ENCODE results near the gene KCNK2. TPM values are rescaled to one million over a fixed set of nuclear protein-coding genes. Genes with fewer than 3 reads are reported as not detected.

Gene KCNK2
- total and polyA plus RNA-seq, 2 experiments from 2014 or later = 0.07 to 0.24 TPM

DNA sequence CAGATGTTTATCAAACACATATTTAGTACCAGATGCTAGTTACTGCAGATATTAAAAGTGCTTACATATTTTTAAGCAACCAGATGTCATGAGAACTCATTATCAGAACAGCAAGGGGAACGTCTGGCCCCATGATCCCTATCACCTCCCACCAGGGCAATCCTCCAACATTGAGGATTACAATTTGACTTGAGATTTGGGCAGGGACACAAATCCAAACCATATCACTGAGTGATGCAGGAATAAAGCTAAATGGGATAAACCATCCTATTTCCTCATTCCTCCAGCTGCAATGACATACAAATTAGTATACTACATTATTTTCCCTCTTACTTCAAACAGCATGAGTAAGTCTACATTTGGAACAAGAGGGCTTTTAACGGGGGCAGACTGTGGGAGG, 3.1 kb upstream of the KCNK2 start:
- Mint-ChIP-seq H3K4me1 (peaks cover 9% of the 10 kb centered on the region), H3K9me3 (no peaks in the 10 kb centered on the region), H3K36me3 (ENCODE audit: low read depth) (no peaks in the 10 kb centered on the region), H3K4me3 (no peak overlapping the region), H3K27me3 (ENCODE audit: insufficient read depth, low read depth, poor library complexity) (peaks cover 51% of the 10 kb centered on the region), H3K27ac (no peak overlapping the region)
- Histone ChIP-seq H4K20me1 (replicated peaks; ENCODE audit: insufficient read depth) (0 out of 2 replicates have a peak, but pooled peaks cover 4% of the 10 kb centered on the region), H3K9me2 (ENCODE audit: insufficient read depth) (no peaks in the 10 kb centered on the region), H3K79me2 (replicated peaks; ENCODE audit: insufficient read depth) (no peaks in the 10 kb centered on the region), H3K4me2 (no peak overlapping the region), H3F3A (replicated peaks; ENCODE audit: low read depth) (no peaks in the 10 kb centered on the region), H3K27me3 (ENCODE audit: insufficient read depth) (peaks cover 68% of the 10 kb centered on the region), H3K36me3 (ENCODE audit: insufficient read depth) (no peaks in the 10 kb centered on the region), H2AFZ (no peak overlapping the region), H3K27ac (ENCODE audit: low read depth) (no peak overlapping the region), H3K4me3 (no peak overlapping the region), H3K4me1 (ENCODE audit: insufficient read depth) (peaks cover 3% of the 10 kb centered on the region; the same call in 1 of the 2 replicates)
- ATAC-seq (no peak), DNase-seq (ENCODE audit: low spot score) (no peak)
- TF ChIP-seq ZNF114 (CRISPR knock-in tag; IDR thresholded peaks at IDR 0.05) = no peak
- TF ChIP-seq, protein P1, sequence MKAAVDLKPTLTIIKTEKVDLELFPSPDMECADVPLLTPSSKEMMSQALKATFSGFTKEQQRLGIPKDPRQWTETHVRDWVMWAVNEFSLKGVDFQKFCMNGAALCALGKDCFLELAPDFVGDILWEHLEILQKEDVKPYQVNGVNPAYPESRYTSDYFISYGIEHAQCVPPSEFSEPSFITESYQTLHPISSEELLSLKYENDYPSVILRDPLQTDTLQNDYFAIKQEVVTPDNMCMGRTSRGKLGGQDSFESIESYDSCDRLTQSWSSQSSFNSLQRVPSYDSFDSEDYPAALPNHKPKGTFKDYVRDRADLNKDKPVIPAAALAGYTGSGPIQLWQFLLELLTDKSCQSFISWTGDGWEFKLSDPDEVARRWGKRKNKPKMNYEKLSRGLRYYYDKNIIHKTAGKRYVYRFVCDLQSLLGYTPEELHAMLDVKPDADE (IDR thresholded peaks at IDR 0.05) = no peak
- no peak for TF ChIP-seq JUNB (IDR thresholded peaks at IDR 0.05; ENCODE audit: unreplicated experiment)
- TF ChIP-seq, protein P2, sequence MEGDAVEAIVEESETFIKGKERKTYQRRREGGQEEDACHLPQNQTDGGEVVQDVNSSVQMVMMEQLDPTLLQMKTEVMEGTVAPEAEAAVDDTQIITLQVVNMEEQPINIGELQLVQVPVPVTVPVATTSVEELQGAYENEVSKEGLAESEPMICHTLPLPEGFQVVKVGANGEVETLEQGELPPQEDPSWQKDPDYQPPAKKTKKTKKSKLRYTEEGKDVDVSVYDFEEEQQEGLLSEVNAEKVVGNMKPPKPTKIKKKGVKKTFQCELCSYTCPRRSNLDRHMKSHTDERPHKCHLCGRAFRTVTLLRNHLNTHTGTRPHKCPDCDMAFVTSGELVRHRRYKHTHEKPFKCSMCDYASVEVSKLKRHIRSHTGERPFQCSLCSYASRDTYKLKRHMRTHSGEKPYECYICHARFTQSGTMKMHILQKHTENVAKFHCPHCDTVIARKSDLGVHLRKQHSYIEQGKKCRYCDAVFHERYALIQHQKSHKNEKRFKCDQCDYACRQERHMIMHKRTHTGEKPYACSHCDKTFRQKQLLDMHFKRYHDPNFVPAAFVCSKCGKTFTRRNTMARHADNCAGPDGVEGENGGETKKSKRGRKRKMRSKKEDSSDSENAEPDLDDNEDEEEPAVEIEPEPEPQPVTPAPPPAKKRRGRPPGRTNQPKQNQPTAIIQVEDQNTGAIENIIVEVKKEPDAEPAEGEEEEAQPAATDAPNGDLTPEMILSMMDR (conservative IDR thresholded peaks at IDR 0.05; ENCODE audit: low read depth in 2 of 2) = no peak
- TF ChIP-seq EZH2phosphoT487 (IDR thresholded peaks at IDR 0.05; ENCODE audit: unreplicated experiment) = no peak
- no peak for TF ChIP-seq NANOG (IDR thresholded peaks at IDR 0.05; ENCODE audit: borderline replicate concordance)
- TF ChIP-seq, protein P3, sequence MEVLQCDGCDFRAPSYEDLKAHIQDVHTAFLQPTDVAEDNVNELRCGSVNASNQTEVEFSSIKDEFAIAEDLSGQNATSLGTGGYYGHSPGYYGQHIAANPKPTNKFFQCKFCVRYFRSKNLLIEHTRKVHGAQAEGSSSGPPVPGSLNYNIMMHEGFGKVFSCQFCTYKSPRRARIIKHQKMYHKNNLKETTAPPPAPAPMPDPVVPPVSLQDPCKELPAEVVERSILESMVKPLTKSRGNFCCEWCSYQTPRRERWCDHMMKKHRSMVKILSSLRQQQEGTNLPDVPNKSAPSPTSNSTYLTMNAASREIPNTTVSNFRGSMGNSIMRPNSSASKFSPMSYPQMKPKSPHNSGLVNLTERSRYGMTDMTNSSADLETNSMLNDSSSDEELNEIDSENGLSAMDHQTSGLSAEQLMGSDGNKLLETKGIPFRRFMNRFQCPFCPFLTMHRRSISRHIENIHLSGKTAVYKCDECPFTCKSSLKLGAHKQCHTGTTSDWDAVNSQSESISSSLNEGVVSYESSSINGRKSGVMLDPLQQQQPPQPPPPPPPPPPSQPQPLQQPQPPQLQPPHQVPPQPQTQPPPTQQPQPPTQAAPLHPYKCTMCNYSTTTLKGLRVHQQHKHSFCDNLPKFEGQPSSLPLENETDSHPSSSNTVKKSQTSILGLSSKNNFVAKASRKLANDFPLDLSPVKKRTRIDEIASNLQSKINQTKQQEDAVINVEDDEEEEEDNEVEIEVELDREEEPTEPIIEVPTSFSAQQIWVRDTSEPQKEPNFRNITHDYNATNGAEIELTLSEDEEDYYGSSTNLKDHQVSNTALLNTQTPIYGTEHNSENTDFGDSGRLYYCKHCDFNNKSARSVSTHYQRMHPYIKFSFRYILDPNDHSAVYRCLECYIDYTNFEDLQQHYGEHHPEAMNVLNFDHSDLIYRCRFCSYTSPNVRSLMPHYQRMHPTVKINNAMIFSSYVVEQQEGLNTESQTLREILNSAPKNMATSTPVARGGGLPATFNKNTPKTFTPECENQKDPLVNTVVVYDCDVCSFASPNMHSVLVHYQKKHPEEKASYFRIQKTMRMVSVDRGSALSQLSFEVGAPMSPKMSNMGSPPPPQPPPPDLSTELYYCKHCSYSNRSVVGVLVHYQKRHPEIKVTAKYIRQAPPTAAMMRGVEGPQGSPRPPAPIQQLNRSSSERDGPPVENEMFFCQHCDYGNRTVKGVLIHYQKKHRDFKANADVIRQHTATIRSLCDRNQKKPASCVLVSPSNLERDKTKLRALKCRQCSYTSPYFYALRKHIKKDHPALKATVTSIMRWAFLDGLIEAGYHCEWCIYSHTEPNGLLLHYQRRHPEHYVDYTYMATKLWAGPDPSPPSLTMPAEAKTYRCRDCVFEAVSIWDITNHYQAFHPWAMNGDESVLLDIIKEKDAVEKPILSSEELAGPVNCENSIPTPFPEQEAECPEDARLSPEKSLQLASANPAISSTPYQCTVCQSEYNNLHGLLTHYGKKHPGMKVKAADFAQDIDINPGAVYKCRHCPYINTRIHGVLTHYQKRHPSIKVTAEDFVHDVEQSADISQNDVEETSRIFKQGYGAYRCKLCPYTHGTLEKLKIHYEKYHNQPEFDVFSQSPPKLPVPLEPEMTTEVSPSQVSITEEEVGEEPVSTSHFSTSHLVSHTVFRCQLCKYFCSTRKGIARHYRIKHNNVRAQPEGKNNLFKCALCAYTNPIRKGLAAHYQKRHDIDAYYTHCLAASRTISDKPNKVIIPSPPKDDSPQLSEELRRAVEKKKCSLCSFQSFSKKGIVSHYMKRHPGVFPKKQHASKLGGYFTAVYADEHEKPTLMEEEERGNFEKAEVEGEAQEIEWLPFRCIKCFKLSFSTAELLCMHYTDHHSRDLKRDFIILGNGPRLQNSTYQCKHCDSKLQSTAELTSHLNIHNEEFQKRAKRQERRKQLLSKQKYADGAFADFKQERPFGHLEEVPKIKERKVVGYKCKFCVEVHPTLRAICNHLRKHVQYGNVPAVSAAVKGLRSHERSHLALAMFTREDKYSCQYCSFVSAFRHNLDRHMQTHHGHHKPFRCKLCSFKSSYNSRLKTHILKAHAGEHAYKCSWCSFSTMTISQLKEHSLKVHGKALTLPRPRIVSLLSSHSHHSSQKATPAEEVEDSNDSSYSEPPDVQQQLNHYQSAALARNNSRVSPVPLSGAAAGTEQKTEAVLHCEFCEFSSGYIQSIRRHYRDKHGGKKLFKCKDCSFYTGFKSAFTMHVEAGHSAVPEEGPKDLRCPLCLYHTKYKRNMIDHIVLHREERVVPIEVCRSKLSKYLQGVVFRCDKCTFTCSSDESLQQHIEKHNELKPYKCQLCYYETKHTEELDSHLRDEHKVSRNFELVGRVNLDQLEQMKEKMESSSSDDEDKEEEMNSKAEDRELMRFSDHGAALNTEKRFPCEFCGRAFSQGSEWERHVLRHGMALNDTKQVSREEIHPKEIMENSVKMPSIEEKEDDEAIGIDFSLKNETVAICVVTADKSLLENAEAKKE (CRISPR knock-in tag; IDR thresholded peaks at IDR 0.05) = no peak

Data from GM23338 (cell line).